Fibroblast of lung (primary cell): Measurements from ENCODE around the gene ARID1B.

ENCODE experiments used
- CTCF ChIP-seq, 2 donors: IDR thresholded peaks in 1 of 2; conservative IDR thresholded peaks in 1 of 2; 1 replicate in 1 of 2; 2 replicates in 1 of 2; pipeline ENCODE4 v1.5.1; 2011 to 2012; ENCODE audit warnings: low read length in 2 of 2, control low read depth in 1 of 2, inconsistent platforms in 1 of 2, low read depth in 1 of 2, mild to moderate bottlenecking in 1 of 2
- EZH2 ChIP-seq: IDR thresholded peaks from 2 replicates; pipeline ENCODE4 v1.5.1; 2012; ENCODE audit warnings: low read length, control low read depth, mild to moderate bottlenecking; ENCODE audit errors: missing control alignments

GRCh38 chr6:156832669-156833068, 55.5 kb downstream of the ARID1B start:
- TF ChIP-seq CTCF (conservative IDR thresholded peaks at IDR 0.05 in 1 of 2, IDR thresholded peaks at IDR 0.05 in 1 of 2; ENCODE audit: low read depth in 1 of 2, low read length in 2 of 2) (no peak), EZH2 (no peak)
